Measurements from ENCODE around the gene PTH1R. TPM values are rescaled to one million over a fixed set of nuclear protein-coding genes. Genes with fewer than 3 reads are reported as not detected.
A peak's percentile ranks its signal among the peaks of the same experiment; 100 is the strongest.

PTH1R gene
- total RNA-seq, 2 donors from 2014 or later, result 0.69 to 0.86 TPM

- peaks cover 16% of the 10 kb centered on the region for H3K27me3 ChIP-seq
- no peak overlapping the region for H3K4me3 ChIP-seq
- peak; percentile 86 for TF ChIP-seq CTCF (IDR thresholded peaks at IDR 0.05)
- intact Hi-C loops (cut with DNase I), result loop anchor here (2.0 kb wide), 1 partner anchor 190 kb away; no protein-coding TSS in a partner anchor
- H3K27ac ChIP-seq, result no peak overlapping the region
- H3K9me3 ChIP-seq, result no peaks in the 10 kb centered on the region
- no peaks in the 10 kb centered on the region for H3K4me1 ChIP-seq
- peak; percentile 72 for DNase-seq
- no peak overlapping the region for H3K9ac ChIP-seq (ENCODE audit: low read depth in 2 of 2, low read length in 2 of 2)
- H3K36me3 ChIP-seq, result no peaks in the 10 kb centered on the region
These were observed 17.7 kb downstream of the PTH1R start for GRCh38 chr3:46895204-46895660.

- TF ChIP-seq CTCF (IDR thresholded peaks at IDR 0.05), result no peak
- no peaks in the 10 kb centered on the region for H3K9me3 ChIP-seq
- H3K36me3 ChIP-seq, result no peaks in the 10 kb centered on the region
- H3K27ac ChIP-seq, result no peak overlapping the region
- no peak overlapping the region for H3K4me3 ChIP-seq
- intact Hi-C loops (cut with DNase I), result loop anchor here (2.0 kb wide), 1 partner anchor 191 kb away; no protein-coding TSS in a partner anchor
- H3K27me3 ChIP-seq, result peaks cover 16% of the 10 kb centered on the region
- no peaks in the 10 kb centered on the region for H3K4me1 ChIP-seq
- H3K9ac ChIP-seq (ENCODE audit: low read depth in 2 of 2, low read length in 2 of 2), result no peak overlapping the region
- DNase-seq, result no peak
These were observed 18.2 kb downstream of the PTH1R start for GRCh38 chr3:46895761-46896160.

GRCh38 chr3:46896386-46896785 is 18.9 kb downstream of the PTH1R start:
- Histone ChIP-seq H3K27me3 (peaks cover 16% of the 10 kb centered on the region), H3K4me1 (no peaks in the 10 kb centered on the region), H3K9ac (ENCODE audit: low read depth in 2 of 2, low read length in 2 of 2) (no peak overlapping the region), H3K9me3 (no peaks in the 10 kb centered on the region), H3K36me3 (no peaks in the 10 kb centered on the region), H3K4me3 (no peak overlapping the region), H3K27ac (no peak overlapping the region)
- intact Hi-C loops (cut with DNase I), result no loop called here
- no peak for DNase-seq
- no peak for TF ChIP-seq CTCF (IDR thresholded peaks at IDR 0.05)

GRCh38 chr3:46897031-46897430 is 19.5 kb downstream of the PTH1R start:
- Histone ChIP-seq H3K9me3 (no peaks in the 10 kb centered on the region), H3K4me1 (no peaks in the 10 kb centered on the region), H3K9ac (ENCODE audit: low read depth in 2 of 2, low read length in 2 of 2) (no peak overlapping the region), H3K36me3 (no peaks in the 10 kb centered on the region), H3K27ac (no peak overlapping the region), H3K27me3 (peaks cover 16% of the 10 kb centered on the region), H3K4me3 (no peak overlapping the region)
- intact Hi-C loops (cut with DNase I), result no loop called here
- TF ChIP-seq CTCF (IDR thresholded peaks at IDR 0.05), result no peak
- no peak for DNase-seq

- Histone ChIP-seq H3K9ac (ENCODE audit: low read depth in 2 of 2, low read length in 2 of 2) (no peak overlapping the region), H3K36me3 (no peaks in the 10 kb centered on the region), H3K4me1 (no peaks in the 10 kb centered on the region), H3K4me3 (no peak overlapping the region), H3K27me3 (peaks cover 16% of the 10 kb centered on the region), H3K27ac (no peak overlapping the region), H3K9me3 (no peaks in the 10 kb centered on the region)
- intact Hi-C loops (cut with DNase I), result no loop called here
- DNase-seq, result no peak
- TF ChIP-seq CTCF (IDR thresholded peaks at IDR 0.05), result no peak
These were observed 20.4 kb downstream of the PTH1R start for GRCh38 chr3:46897829-46898320.

All from colonic mucosa (tissue), 4 donors.